Measurements from ENCODE around the gene TMC3. TPM values are rescaled to one million over a fixed set of nuclear protein-coding genes. Genes with fewer than 3 reads are reported as not detected.

Gene TMC3
- total RNA-seq, 4 donors from 2014 or later, result 0.16 to 0.81 (median 0.36) TPM

DNA sequence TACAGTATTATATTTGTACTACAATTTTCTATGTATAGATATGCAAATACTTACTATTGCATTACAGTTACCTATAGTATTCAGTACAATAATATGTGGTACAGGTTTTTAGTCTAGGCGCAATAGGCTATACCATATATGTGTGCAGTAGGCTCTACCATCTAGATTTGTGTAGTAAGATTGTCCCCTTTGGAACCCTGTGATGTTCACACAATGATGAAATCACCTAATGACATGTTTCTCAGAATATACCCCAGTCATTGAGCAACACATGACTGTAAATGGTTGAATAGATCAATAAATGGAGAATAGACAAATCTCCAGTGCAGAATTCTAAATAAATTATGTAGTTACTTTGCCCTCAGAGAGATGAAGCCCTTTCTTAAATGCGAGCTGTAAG, 17.6 kb upstream of the TMC3 start:
- TF ChIP-seq EP300 (IDR thresholded peaks at IDR 0.05) (no peak), POLR2A (IDR thresholded peaks at IDR 0.05) (no peak), POLR2AphosphoS5 (IDR thresholded peaks at IDR 0.05) (no peak), CTCF (IDR thresholded peaks at IDR 0.05) (no peak)
- Histone ChIP-seq H3K27me3 (no peaks in the 10 kb centered on the region), H3K4me3 (no peak overlapping the region), H3K27ac (no peak overlapping the region), H3K36me3 (no peaks in the 10 kb centered on the region), H3K9me3 (no peaks in the 10 kb centered on the region), H3K4me1 (no peaks in the 10 kb centered on the region)
- WGBS, 2 donors (ENCODE audit: low coverage in 1 of 2), result 95 to 98% methylated on average over 2 of the region's 2 CpGs
- no peak for ATAC-seq

- Histone ChIP-seq H3K36me3 (no peaks in the 10 kb centered on the region), H3K27me3 (peaks cover 6% of the 10 kb centered on the region), H3K27ac (no peak overlapping the region), H3K9me3 (no peaks in the 10 kb centered on the region), H3K4me1 (no peaks in the 10 kb centered on the region), H3K4me3 (no peak overlapping the region)
- no peak for ATAC-seq
- whole genome bisulfite sequencing, 2 donors (ENCODE audit: low coverage in 1 of 2), result 50 to 80% methylated on average over 1 of the region's 1 CpG
- no peak for TF ChIP-seq POLR2AphosphoS5 (IDR thresholded peaks at IDR 0.05)
- TF ChIP-seq POLR2A (IDR thresholded peaks at IDR 0.05), result no peak
These were observed 14.4 kb upstream of the TMC3 start for GRCh38 chr15:81388436-81388770.

DNA sequence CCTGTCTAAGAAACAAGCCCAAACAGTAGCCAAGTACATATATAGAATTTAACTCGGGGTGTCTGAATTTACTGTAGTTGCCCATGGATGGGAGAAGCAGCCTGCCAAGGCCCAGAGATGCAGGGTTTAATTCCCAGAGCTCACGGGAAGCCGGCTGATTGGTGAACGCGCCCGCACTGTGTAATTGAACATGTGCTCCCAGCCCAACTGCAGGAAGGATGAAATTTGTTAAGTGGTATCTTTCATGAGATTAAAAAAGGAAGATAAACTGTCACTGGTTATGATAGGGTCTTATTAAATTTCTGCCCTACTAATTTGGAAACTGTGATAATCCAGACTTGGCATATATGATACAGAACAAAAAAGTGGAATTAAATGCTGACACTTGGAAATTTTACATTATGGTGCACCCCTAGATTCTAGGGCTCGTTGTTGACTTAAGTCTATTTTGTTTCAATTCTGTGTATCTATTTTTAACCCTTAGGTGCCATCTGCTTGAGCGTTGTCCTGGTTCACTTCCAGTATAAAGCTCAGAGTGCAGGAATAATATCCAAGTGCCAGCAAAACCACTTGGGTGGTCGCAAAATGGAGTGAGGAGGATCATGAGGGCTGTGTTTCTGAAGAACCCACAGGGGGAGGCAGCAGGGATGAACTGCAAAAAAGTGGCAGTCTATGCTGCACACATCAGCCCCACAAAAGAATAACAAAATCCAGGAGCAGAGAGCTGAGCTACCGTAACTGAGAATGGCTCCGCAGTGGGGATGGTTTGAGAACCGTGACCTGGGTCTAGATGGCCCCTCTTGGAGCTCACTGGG, 13.8 kb upstream of the TMC3 start:
- no peak overlapping the region for H3K27ac ChIP-seq
- 78 to 84% methylated on average over 10 to 12 of the region's 12 CpGs for WGBS, 2 donors (ENCODE audit: low coverage in 1 of 2)
- no peak overlapping the region for H3K4me3 ChIP-seq
- no peaks in the 10 kb centered on the region for H3K4me1 ChIP-seq
- TF ChIP-seq CTCF (IDR thresholded peaks at IDR 0.05), result no peak
- no peak for TF ChIP-seq POLR2A (IDR thresholded peaks at IDR 0.05)
- no peak for TF ChIP-seq EP300 (IDR thresholded peaks at IDR 0.05)
- no peak for TF ChIP-seq POLR2AphosphoS5 (IDR thresholded peaks at IDR 0.05)
- H3K36me3 ChIP-seq, result no peaks in the 10 kb centered on the region
- peaks cover 6% of the 10 kb centered on the region for H3K27me3 ChIP-seq
- H3K9me3 ChIP-seq, result no peaks in the 10 kb centered on the region
- no peak for ATAC-seq

GRCh38 chr15:81386947-81387346, 12.9 kb upstream of the TMC3 start:
- Histone ChIP-seq H3K27me3 (peaks cover 6% of the 10 kb centered on the region), H3K4me3 (no peak overlapping the region), H3K4me1 (no peaks in the 10 kb centered on the region), H3K36me3 (no peaks in the 10 kb centered on the region), H3K9me3 (no peaks in the 10 kb centered on the region), H3K27ac (no peak overlapping the region)
- TF ChIP-seq CTCF (IDR thresholded peaks at IDR 0.05) (no peak), POLR2A (IDR thresholded peaks at IDR 0.05) (no peak), EP300 (IDR thresholded peaks at IDR 0.05) (no peak), POLR2AphosphoS5 (IDR thresholded peaks at IDR 0.05) (no peak)
- ATAC-seq, result no peak
- 56 to 68% methylated on average over 2 of the region's 2 CpGs for WGBS, 2 donors (ENCODE audit: low coverage in 1 of 2)

- Histone ChIP-seq H3K4me1 (no peaks in the 10 kb centered on the region), H3K36me3 (no peaks in the 10 kb centered on the region), H3K9me3 (no peaks in the 10 kb centered on the region), H3K27me3 (peaks cover 6% of the 10 kb centered on the region), H3K27ac (no peak overlapping the region), H3K4me3 (no peak overlapping the region)
- TF ChIP-seq POLR2AphosphoS5 (IDR thresholded peaks at IDR 0.05), result no peak
- TF ChIP-seq CTCF (IDR thresholded peaks at IDR 0.05), result no peak
- no peak for TF ChIP-seq EP300 (IDR thresholded peaks at IDR 0.05)
- WGBS, 2 donors (ENCODE audit: low coverage in 1 of 2), result 88 to 100% methylated on average over 4 of the region's 4 CpGs
- ATAC-seq, result no peak
These were observed 11.7 kb upstream of the TMC3 start for GRCh38 chr15:81385721-81386076.
